GM19438 (cell line): ENCODE results near the gene MGLL.
A peak's percentile ranks its signal among the peaks of the same experiment; 100 is the strongest.

ENCODE experiments used
- ATAC-seq: cut with Tn5 transposase; IDR thresholded peaks from one replicate; pipeline ENCODE4 v1.9.1; 2021; ENCODE audit warnings: low read depth; ENCODE audit not compliant: unreplicated experiment

MGLL gene

GRCh38 chr3:127791221-127791913 is 30.9 kb downstream of the MGLL start:
- peak; percentile 88 for ATAC-seq

- ATAC-seq = no peak
Measured at GRCh38 chr3:127790882-127791183, 31.5 kb downstream of the MGLL start.

GRCh38 chr3:127789990-127790881 is 32.1 kb downstream of the MGLL start:
- ATAC-seq = no peak

GRCh38 chr3:127789051-127789450 is 33.3 kb downstream of the MGLL start:
- no peak for ATAC-seq

- no peak for ATAC-seq
Measured at GRCh38 chr3:127788451-127788909, 33.8 kb downstream of the MGLL start.

GRCh38 chr3:127787571-127788365 is 34.5 kb downstream of the MGLL start:
- ATAC-seq = no peak

GRCh38 chr3:127787071-127787490 is 35.2 kb downstream of the MGLL start:
- no peak for ATAC-seq

GRCh38 chr3:127786353-127787070 is 35.8 kb downstream of the MGLL start:
- no peak for ATAC-seq

GRCh38 chr3:127785711-127786265 is 36.5 kb downstream of the MGLL start:
- ATAC-seq = no peak

- no peak for ATAC-seq
Measured at GRCh38 chr3:127784865-127785710, 37.2 kb downstream of the MGLL start.

- peak; percentile 58 for ATAC-seq
Measured at GRCh38 chr3:127784283-127784682, 38.0 kb downstream of the MGLL start.

- no peak for ATAC-seq
Measured at GRCh38 chr3:127783642-127784160, 38.6 kb downstream of the MGLL start.

- no peak for ATAC-seq
Measured at GRCh38 chr3:127783166-127783565, 39.1 kb downstream of the MGLL start.

GRCh38 chr3:127781411-127782001 is 40.8 kb downstream of the MGLL start:
- no peak for ATAC-seq

- ATAC-seq = no peak
Measured at GRCh38 chr3:127780536-127781400, 41.5 kb downstream of the MGLL start.

GRCh38 chr3:127779747-127780146 is 42.6 kb downstream of the MGLL start:
- ATAC-seq = no peak

- ATAC-seq = no peak
Measured at GRCh38 chr3:127777921-127778656, 44.2 kb downstream of the MGLL start.
